ENCODE results near the gene NR3C2.
"Not testable (repeated sequence)": the region's sequence is repeated elsewhere in the genome, so short reads cannot be mapped to it uniquely, and the experiment has no call there.

The NR3C2 gene

GRCh38 chr4:148364525-148364924 lies 77.7 kb downstream of the NR3C2 start:
- no peak for DNase-seq

- no peak for DNase-seq
Measured at GRCh38 chr4:148359769-148360168, 82.4 kb downstream of the NR3C2 start.

- no peak for DNase-seq
Measured at GRCh38 chr4:148355442-148356123, 86.6 kb downstream of the NR3C2 start.

GRCh38 chr4:148354186-148354585 lies 88.0 kb downstream of the NR3C2 start:
- no peak for DNase-seq

- DNase-seq: no peak
Measured at GRCh38 chr4:148353571-148353970, 88.6 kb downstream of the NR3C2 start.

- no peak for DNase-seq
Measured at GRCh38 chr4:148349153-148349552, 93.1 kb downstream of the NR3C2 start.

GRCh38 chr4:148346657-148347056 lies 95.6 kb downstream of the NR3C2 start:
- DNase-seq: no peak

GRCh38 chr4:148345509-148345908 lies 96.7 kb downstream of the NR3C2 start:
- DNase-seq: no peak

- DNase-seq: no peak
Measured at GRCh38 chr4:148344941-148345340, 97.3 kb downstream of the NR3C2 start.

- no peak for DNase-seq
Measured at GRCh38 chr4:148344352-148344751, 97.9 kb downstream of the NR3C2 start.

GRCh38 chr4:148341980-148342800 lies 100.0 kb downstream of the NR3C2 start:
- DNase-seq: no peak

- DNase-seq: no peak
Measured at GRCh38 chr4:148335133-148335532, 107.1 kb downstream of the NR3C2 start.

- no peak for DNase-seq
Measured at GRCh38 chr4:148333265-148333664, 108.9 kb downstream of the NR3C2 start.

- no peak for DNase-seq
Measured at GRCh38 chr4:148332486-148332885, 109.7 kb downstream of the NR3C2 start.

- DNase-seq: no peak
Measured at GRCh38 chr4:148330724-148331123, 111.5 kb downstream of the NR3C2 start.

GRCh38 chr4:148330161-148330560 lies 112.1 kb downstream of the NR3C2 start:
- no peak for DNase-seq

- DNase-seq: no peak
Measured at GRCh38 chr4:148329751-148330150, 112.5 kb downstream of the NR3C2 start.

GRCh38 chr4:148327683-148328082 lies 114.5 kb downstream of the NR3C2 start:
- DNase-seq: no peak

GRCh38 chr4:148323316-148323715 lies 118.9 kb downstream of the NR3C2 start:
- not testable (repeated sequence) for DNase-seq

- no peak for DNase-seq
Measured at GRCh38 chr4:148315049-148315448, 127.2 kb downstream of the NR3C2 start.

- DNase-seq: no peak
Measured at GRCh38 chr4:148312956-148313490, 129.2 kb downstream of the NR3C2 start.

- DNase-seq: no peak
Measured at GRCh38 chr4:148311526-148311925, 130.7 kb downstream of the NR3C2 start.

GRCh38 chr4:148310756-148311155 lies 131.5 kb downstream of the NR3C2 start:
- no peak for DNase-seq

GRCh38 chr4:148305751-148306150 lies 136.5 kb downstream of the NR3C2 start:
- DNase-seq: no peak

All from activated CD4-positive, alpha-beta T cell treated with anti-CD3 and anti-CD28 coated beads for 48 hours (primary cell).